ENCODE results near the gene FAM234B. TPM values are rescaled to one million over a fixed set of nuclear protein-coding genes. Genes with fewer than 3 reads are reported as not detected.

FAM234B gene
- total RNA-seq, 3 donors from 2014 or later = 4.6 to 21.4 (median 16.4) TPM

GRCh38 chr12:13091832-13092231, 47.7 kb downstream of the FAM234B start:
- Histone ChIP-seq H3K9me3 (no peaks in the 10 kb centered on the region), H3K27ac (no peak overlapping the region), H3K36me3 (no peaks in the 10 kb centered on the region), H3K27me3 (no peaks in the 10 kb centered on the region), H3K4me3 (no peak overlapping the region), H3K4me1 (no peaks in the 10 kb centered on the region)
- intact Hi-C loops (cut with DNase I; ENCODE audit: low total_unique reads) = loop anchor here (10.0 kb wide), 1 partner anchor 113 kb away; no protein-coding TSS in a partner anchor
- no peak for DNase-seq (ENCODE audit: low spot score in 2 of 2)
- TF ChIP-seq CTCF (IDR thresholded peaks at IDR 0.05) (no peak), POLR2AphosphoS5 (IDR thresholded peaks at IDR 0.05) (no peak), POLR2A (IDR thresholded peaks at IDR 0.05) (no peak)

- intact Hi-C loops (cut with DNase I; ENCODE audit: low total_unique reads) = loop anchor here (10.0 kb wide), 1 partner anchor 111 kb away; no protein-coding TSS in a partner anchor
Measured at GRCh38 chr12:13093191-13093847, 49.1 kb downstream of the FAM234B start.

GRCh38 chr12:13093848-13094220, 49.7 kb downstream of the FAM234B start:
- H3K4me1 ChIP-seq = peaks cover 0 to 4% of the 10 kb centered on the region in 2 donors
- no peak for DNase-seq (ENCODE audit: low spot score in 2 of 2)
- no peak overlapping the region for H3K4me3 ChIP-seq
- TF ChIP-seq CTCF (IDR thresholded peaks at IDR 0.05) (no peak), POLR2A (IDR thresholded peaks at IDR 0.05) (no peak), POLR2AphosphoS5 (IDR thresholded peaks at IDR 0.05) (no peak)
- peak overlapping the region in 1 of 2 donors; percentile 11 for H3K27ac ChIP-seq
- H3K36me3 ChIP-seq = no peaks in the 10 kb centered on the region
- no peaks in the 10 kb centered on the region for H3K9me3 ChIP-seq
- intact Hi-C loops (cut with DNase I; ENCODE audit: low total_unique reads) = loop anchor here (10.0 kb wide), 1 partner anchor 111 kb away; no protein-coding TSS in a partner anchor
- H3K27me3 ChIP-seq = no peaks in the 10 kb centered on the region

More at GRCh38 chr12:13093191-13093847, 49.1 kb downstream of the FAM234B start:
- Histone ChIP-seq H3K4me3 (no peak overlapping the region), H3K27me3 (no peaks in the 10 kb centered on the region), H3K9me3 (no peaks in the 10 kb centered on the region), H3K36me3 (no peaks in the 10 kb centered on the region), H3K27ac (peak overlapping the region in 1 of 2 donors; percentile 11), H3K4me1 (no peaks in the 10 kb centered on the region)
- TF ChIP-seq CTCF (IDR thresholded peaks at IDR 0.05) (no peak), POLR2AphosphoS5 (IDR thresholded peaks at IDR 0.05) (no peak), POLR2A (IDR thresholded peaks at IDR 0.05) (no peak)
- DNase-seq (ENCODE audit: low spot score in 2 of 2) = no peak

GRCh38 chr12:13094367-13094766, 50.2 kb downstream of the FAM234B start:
- H3K9me3 ChIP-seq = no peaks in the 10 kb centered on the region
- no peaks in the 10 kb centered on the region for H3K27me3 ChIP-seq
- no peak for TF ChIP-seq POLR2A (IDR thresholded peaks at IDR 0.05)
- no peak for TF ChIP-seq CTCF (IDR thresholded peaks at IDR 0.05)
- TF ChIP-seq POLR2AphosphoS5 (IDR thresholded peaks at IDR 0.05) = no peak
- no peak overlapping the region for H3K4me3 ChIP-seq
- H3K27ac ChIP-seq = no peak overlapping the region
- H3K36me3 ChIP-seq = no peaks in the 10 kb centered on the region
- no peak for DNase-seq (ENCODE audit: low spot score in 2 of 2)
- intact Hi-C loops (cut with DNase I; ENCODE audit: low total_unique reads) = loop anchor here (10.0 kb wide), 1 partner anchor 110 kb away; no protein-coding TSS in a partner anchor
- H3K4me1 ChIP-seq = peaks cover 0 to 4% of the 10 kb centered on the region in 2 donors

GRCh38 chr12:13095266-13095995, 51.2 kb downstream of the FAM234B start:
- TF ChIP-seq POLR2A (IDR thresholded peaks at IDR 0.05) = no peak
- no peak for TF ChIP-seq POLR2AphosphoS5 (IDR thresholded peaks at IDR 0.05)
- no peak for TF ChIP-seq CTCF (IDR thresholded peaks at IDR 0.05)
- Histone ChIP-seq H3K27me3 (no peaks in the 10 kb centered on the region), H3K4me3 (no peak overlapping the region), H3K9me3 (no peaks in the 10 kb centered on the region), H3K4me1 (peaks cover 3 to 7% of the 10 kb centered on the region in 2 donors), H3K27ac (no peak overlapping the region), H3K36me3 (no peaks in the 10 kb centered on the region)
- intact Hi-C loops (cut with DNase I; ENCODE audit: low total_unique reads) = loop anchor here (10.0 kb wide), 1 partner anchor 109 kb away; no protein-coding TSS in a partner anchor
- DNase-seq (ENCODE audit: low spot score in 2 of 2) = no peak
